K562 (cell line): Measurements from ENCODE around the gene CBX8. TPM values are rescaled to one million over a fixed set of nuclear protein-coding genes. Genes with fewer than 3 reads are reported as not detected.

Experiments
- HNRNPLL ChIP-seq: fragments of 200-400 bp; formaldehyde crosslinking; IDR thresholded peaks from 2 replicates; pipeline ENCODE4 v1.6.1; 2017; ENCODE audit warnings: low read length, low read depth, mild to moderate bottlenecking; ENCODE audit not compliant: poor library complexity, severe bottlenecking
- OTX1 ChIP-seq: fragments of 450-650 bp; formaldehyde crosslinking; IDR thresholded peaks from 2 replicates; pipeline ENCODE4 v1.4.0; 2022; ENCODE audit warnings: mild to moderate bottlenecking
- POLR2H ChIP-seq: IDR thresholded peaks from 2 replicates; pipeline ENCODE4 v1.6.1; 2016; ENCODE audit warnings: missing genetic modification characterization, low read depth, mild to moderate bottlenecking, control low read depth, missing compliant biosample characterization, moderate library complexity
- ZBTB1 ChIP-seq: sonication (generic); formaldehyde crosslinking; IDR thresholded peaks from 2 replicates; pipeline ENCODE4 v1.8.1; 2023; ENCODE audit warnings: missing genetic modification reagents, low read depth, mild to moderate bottlenecking, borderline replicate concordance
- ZNF175 ChIP-seq: fragments of 200-800 bp; sonication (Bioruptor generic); IDR thresholded peaks from 2 replicates; pipeline ENCODE4 v1.6.1; 2016; ENCODE audit warnings: low read depth, mild to moderate bottlenecking, missing genetic modification characterization, missing compliant biosample characterization
- polyA plus RNA-seq, 8 experiments: library from polyadenylated mRNA; depleted of rRNA in 4 of 8; stranded (reverse) in 5 of 8; unstranded in 3 of 8; fragments of >200 nt; fragmentation: Nextera tagmentation in 2 of 8; fragmentation: Illumina TruSeq in 1 of 8; extraction: Ambion mirVana in 2 of 8; extraction: Trizol in 1 of 8; gene quantifications; 2 replicates each; pipeline versions ENCODE4 v1.2.1 to v1.2.3, GENCODE V29; 2011 to 2014; ENCODE audit warnings: inconsistent platforms in 1 of 8, missing spikeins in 1 of 8
- total RNA-seq, 7 experiments: library from RNA; depleted of rRNA in 6 of 7; stranded (reverse); fragments of >200 nt in 6 of 7; fragmentation: Illumina TruSeq in 2 of 7; extraction: Trizol in 2 of 7; gene quantifications; 2 replicates each; pipeline versions ENCODE4 v1.2.1 to v1.2.3, GENCODE V29; 2011 to 2021; ENCODE audit warnings: low replicate concordance in 1 of 7
- TF ChIP-seq, protein P1 (sequence below), 2 experiments: fragments of 450-650 bp in 1 of 2; sonication (generic) in 1 of 2; formaldehyde crosslinking in 1 of 2; IDR thresholded peaks in 1 of 2; conservative IDR thresholded peaks in 1 of 2; 2 replicates each; pipeline versions ENCODE4 v1.6.1 to v1.8.1; 2016 to 2023; ENCODE audit warnings: mild to moderate bottlenecking in 2 of 2, moderate library complexity in 2 of 2, inconsistent platforms in 1 of 2, missing genetic modification reagents in 1 of 2
- TF ChIP-seq, protein P2 (sequence below): fragments of 250-450 bp; sonication (Bioruptor Pico); IDR thresholded peaks from 2 replicates; pipeline ENCODE4 v1.4.0; 2020
- TF ChIP-seq, protein P3 (sequence below): fragments of 450-650 bp; IDR thresholded peaks from one replicate; pipeline ENCODE4 v1.6.1; 2018; ENCODE audit warnings: mild to moderate bottlenecking, moderate library complexity; ENCODE audit not compliant: partially characterized antibody
- TF ChIP-seq, protein P4 (sequence below), 2 experiments: IDR thresholded peaks; 2 replicates each; pipeline ENCODE4 v1.6.1; 2012; ENCODE audit warnings: improper control_type of control experiment in 2 of 2, low read depth in 2 of 2, low read length in 2 of 2, borderline replicate concordance in 1 of 2
- TF ChIP-seq, protein P5 (sequence below), 2 experiments: fragments of 200-800 bp in 1 of 2; sonication (Bioruptor generic) in 1 of 2; sonication (generic) in 1 of 2; formaldehyde crosslinking in 1 of 2; IDR thresholded peaks in 1 of 2; conservative IDR thresholded peaks in 1 of 2; 2 replicates each; pipeline versions ENCODE4 v1.5.0 to v1.6.1; 2016 to 2020; ENCODE audit warnings: missing compliant biosample characterization in 1 of 2, missing genetic modification characterization in 1 of 2, missing genetic modification reagents in 1 of 2
- TF ChIP-seq, protein P6 (sequence below), 2 experiments: IDR thresholded peaks; 2 replicates each; pipeline ENCODE4 v1.6.1; 2011; ENCODE audit warnings: borderline replicate concordance in 1 of 2, control low read depth in 1 of 2, low read depth in 1 of 2, low read length in 1 of 2, mild to moderate bottlenecking in 1 of 2, mixed read lengths in 1 of 2, moderate library complexity in 1 of 2; ENCODE audit not compliant: insufficient read depth in 1 of 2, insufficient read length in 1 of 2, poor library complexity in 1 of 2, severe bottlenecking in 1 of 2; ENCODE audit errors: extremely low read depth in 1 of 2
- TF ChIP-seq, protein P7 (sequence below), 2 experiments: fragments of 450-650 bp; IDR thresholded peaks; 2 replicates each; pipeline ENCODE4 v1.6.1; 2016

The CBX8 gene
- total and polyA plus RNA-seq, 9 of the 15 experiments (the other 6 are each of a cell fraction or from before 2014, with no cell fraction given), result 0.08 to 11.9 (median 2.6) TPM

DNA sequence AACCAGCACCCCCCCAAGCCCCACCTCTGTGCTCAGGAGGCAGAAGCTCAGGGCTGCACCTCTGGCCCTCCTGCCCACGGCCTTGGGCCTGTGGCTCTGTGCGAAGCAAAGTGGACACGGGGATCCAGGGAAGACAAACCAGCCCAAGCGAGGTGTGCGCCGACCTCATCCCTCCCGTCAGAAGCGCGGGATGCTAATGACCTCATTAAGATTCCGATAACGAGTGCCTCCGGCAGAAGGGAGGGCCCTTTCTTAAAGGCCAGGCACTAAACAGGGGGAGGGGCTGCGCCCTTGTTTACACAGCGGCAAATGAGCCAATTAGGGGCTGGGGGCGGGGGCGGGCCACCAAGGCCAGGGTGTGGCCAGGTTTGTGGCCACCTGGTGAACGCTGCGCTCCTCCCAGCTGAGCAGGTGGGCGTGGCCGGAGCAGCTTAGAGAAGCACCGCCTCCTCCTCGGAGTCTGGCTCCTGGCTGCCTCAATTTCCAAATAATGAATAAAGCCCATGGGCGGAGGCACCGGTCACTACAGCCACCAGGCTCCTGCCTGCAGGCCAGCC, 39.2 kb upstream of the CBX8 start (continued):
- TF ChIP-seq ZNF175 (CRISPR knock-in tag) (no peak), ZBTB1 (peak; percentile 75; the same call in 1 of the 2 replicates), HNRNPLL (peak; percentile 35), POLR2H (tag) (peak; percentile 44; the same call in 1 of the 2 replicates), OTX1 (no peak)
- TF ChIP-seq, protein P1, sequence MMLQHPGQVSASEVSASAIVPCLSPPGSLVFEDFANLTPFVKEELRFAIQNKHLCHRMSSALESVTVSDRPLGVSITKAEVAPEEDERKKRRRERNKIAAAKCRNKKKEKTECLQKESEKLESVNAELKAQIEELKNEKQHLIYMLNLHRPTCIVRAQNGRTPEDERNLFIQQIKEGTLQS (IDR thresholded peaks at IDR 0.05), result peak; percentile 81
- TF ChIP-seq, protein P1 (CRISPR knock-in tag; conservative IDR thresholded peaks at IDR 0.05), result no peak
- TF ChIP-seq, protein P2, sequence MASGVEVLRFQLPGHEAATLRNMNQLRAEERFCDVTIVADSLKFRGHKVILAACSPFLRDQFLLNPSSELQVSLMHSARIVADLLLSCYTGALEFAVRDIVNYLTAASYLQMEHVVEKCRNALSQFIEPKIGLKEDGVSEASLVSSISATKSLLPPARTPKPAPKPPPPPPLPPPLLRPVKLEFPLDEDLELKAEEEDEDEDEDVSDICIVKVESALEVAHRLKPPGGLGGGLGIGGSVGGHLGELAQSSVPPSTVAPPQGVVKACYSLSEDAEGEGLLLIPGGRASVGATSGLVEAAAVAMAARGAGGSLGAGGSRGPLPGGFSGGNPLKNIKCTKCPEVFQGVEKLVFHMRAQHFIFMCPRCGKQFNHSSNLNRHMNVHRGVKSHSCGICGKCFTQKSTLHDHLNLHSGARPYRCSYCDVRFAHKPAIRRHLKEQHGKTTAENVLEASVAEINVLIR, result no peak
- TF ChIP-seq, protein P3, sequence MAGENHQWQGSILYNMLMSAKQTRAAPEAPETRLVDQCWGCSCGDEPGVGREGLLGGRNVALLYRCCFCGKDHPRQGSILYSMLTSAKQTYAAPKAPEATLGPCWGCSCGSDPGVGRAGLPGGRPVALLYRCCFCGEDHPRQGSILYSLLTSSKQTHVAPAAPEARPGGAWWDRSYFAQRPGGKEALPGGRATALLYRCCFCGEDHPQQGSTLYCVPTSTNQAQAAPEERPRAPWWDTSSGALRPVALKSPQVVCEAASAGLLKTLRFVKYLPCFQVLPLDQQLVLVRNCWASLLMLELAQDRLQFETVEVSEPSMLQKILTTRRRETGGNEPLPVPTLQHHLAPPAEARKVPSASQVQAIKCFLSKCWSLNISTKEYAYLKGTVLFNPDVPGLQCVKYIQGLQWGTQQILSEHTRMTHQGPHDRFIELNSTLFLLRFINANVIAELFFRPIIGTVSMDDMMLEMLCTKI, result no peak
- TF ChIP-seq, protein P4, sequence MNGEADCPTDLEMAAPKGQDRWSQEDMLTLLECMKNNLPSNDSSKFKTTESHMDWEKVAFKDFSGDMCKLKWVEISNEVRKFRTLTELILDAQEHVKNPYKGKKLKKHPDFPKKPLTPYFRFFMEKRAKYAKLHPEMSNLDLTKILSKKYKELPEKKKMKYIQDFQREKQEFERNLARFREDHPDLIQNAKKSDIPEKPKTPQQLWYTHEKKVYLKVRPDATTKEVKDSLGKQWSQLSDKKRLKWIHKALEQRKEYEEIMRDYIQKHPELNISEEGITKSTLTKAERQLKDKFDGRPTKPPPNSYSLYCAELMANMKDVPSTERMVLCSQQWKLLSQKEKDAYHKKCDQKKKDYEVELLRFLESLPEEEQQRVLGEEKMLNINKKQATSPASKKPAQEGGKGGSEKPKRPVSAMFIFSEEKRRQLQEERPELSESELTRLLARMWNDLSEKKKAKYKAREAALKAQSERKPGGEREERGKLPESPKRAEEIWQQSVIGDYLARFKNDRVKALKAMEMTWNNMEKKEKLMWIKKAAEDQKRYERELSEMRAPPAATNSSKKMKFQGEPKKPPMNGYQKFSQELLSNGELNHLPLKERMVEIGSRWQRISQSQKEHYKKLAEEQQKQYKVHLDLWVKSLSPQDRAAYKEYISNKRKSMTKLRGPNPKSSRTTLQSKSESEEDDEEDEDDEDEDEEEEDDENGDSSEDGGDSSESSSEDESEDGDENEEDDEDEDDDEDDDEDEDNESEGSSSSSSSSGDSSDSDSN (IDR thresholded peaks at IDR 0.05; ENCODE audit: borderline replicate concordance in 1 of 2, low read depth in 2 of 2, low read length in 2 of 2), result 0 out of 4 replicates have a peak, but pooled peaks of 1 of the 2 experiments have one; percentile 52
- TF ChIP-seq, protein P5, sequence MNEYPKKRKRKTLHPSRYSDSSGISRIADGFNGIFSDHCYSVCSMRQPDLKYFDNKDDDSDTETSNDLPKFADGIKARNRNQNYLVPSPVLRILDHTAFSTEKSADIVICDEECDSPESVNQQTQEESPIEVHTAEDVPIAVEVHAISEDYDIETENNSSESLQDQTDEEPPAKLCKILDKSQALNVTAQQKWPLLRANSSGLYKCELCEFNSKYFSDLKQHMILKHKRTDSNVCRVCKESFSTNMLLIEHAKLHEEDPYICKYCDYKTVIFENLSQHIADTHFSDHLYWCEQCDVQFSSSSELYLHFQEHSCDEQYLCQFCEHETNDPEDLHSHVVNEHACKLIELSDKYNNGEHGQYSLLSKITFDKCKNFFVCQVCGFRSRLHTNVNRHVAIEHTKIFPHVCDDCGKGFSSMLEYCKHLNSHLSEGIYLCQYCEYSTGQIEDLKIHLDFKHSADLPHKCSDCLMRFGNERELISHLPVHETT (CRISPR knock-in tag; conservative IDR thresholded peaks at IDR 0.05 in 1 of 2, IDR thresholded peaks at IDR 0.05 in 1 of 2), result 0 out of 4 replicates have a peak, but pooled peaks of 1 of the 2 experiments have one; percentile 46
- TF ChIP-seq, protein P6, sequence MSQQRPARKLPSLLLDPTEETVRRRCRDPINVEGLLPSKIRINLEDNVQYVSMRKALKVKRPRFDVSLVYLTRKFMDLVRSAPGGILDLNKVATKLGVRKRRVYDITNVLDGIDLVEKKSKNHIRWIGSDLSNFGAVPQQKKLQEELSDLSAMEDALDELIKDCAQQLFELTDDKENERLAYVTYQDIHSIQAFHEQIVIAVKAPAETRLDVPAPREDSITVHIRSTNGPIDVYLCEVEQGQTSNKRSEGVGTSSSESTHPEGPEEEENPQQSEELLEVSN (IDR thresholded peaks at IDR 0.05; ENCODE audit: borderline replicate concordance in 1 of 2, extremely low read depth in 1 of 2, insufficient read depth in 1 of 2, insufficient read length in 1 of 2, low read depth in 1 of 2, low read length in 1 of 2, poor library complexity in 1 of 2, severe bottlenecking in 1 of 2), result peak; percentile 20 to 65
- TF ChIP-seq, protein P7, sequence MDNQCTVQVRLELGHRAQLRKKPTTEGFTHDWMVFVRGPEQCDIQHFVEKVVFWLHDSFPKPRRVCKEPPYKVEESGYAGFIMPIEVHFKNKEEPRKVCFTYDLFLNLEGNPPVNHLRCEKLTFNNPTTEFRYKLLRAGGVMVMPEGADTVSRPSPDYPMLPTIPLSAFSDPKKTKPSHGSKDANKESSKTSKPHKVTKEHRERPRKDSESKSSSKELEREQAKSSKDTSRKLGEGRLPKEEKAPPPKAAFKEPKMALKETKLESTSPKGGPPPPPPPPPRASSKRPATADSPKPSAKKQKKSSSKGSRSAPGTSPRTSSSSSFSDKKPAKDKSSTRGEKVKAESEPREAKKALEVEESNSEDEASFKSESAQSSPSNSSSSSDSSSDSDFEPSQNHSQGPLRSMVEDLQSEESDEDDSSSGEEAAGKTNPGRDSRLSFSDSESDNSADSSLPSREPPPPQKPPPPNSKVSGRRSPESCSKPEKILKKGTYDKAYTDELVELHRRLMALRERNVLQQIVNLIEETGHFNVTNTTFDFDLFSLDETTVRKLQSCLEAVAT (IDR thresholded peaks at IDR 0.05), result 0 out of 4 replicates have a peak, but pooled peaks of 1 of the 2 experiments have one; percentile 23
